GM19372 (cell line): ENCODE results near the gene CP.
"Not testable (repeated sequence)": the region's sequence is repeated elsewhere in the genome, so short reads cannot be mapped to it uniquely, and the experiment has no call there.

Source experiments
- ATAC-seq: cut with Tn5 transposase; IDR thresholded peaks from one replicate; pipeline ENCODE4 v1.9.1; 2021; ENCODE audit warnings: mild to moderate bottlenecking, low read depth, moderate library complexity; ENCODE audit not compliant: unreplicated experiment

The CP gene

GRCh38 chr3:149231871-149232270 is 10.2 kb upstream of the CP start:
- no peak for ATAC-seq

- no peak for ATAC-seq
Measured at GRCh38 chr3:149227591-149228268, 6.1 kb upstream of the CP start.

- ATAC-seq = no peak
Measured at GRCh38 chr3:149226776-149227175, 5.1 kb upstream of the CP start.

GRCh38 chr3:149224736-149225594 is 3.3 kb upstream of the CP start:
- peak; percentile 96 for ATAC-seq

- no peak for ATAC-seq
Measured at GRCh38 chr3:149223461-149223820, 1.8 kb upstream of the CP start.

GRCh38 chr3:149219380-149220121 is 2.1 kb downstream of the CP start:
- not testable (repeated sequence) for ATAC-seq

- no peak for ATAC-seq
Measured at GRCh38 chr3:149217347-149217746, 4.3 kb downstream of the CP start.

- ATAC-seq = no peak
Measured at GRCh38 chr3:149216193-149216869, 5.3 kb downstream of the CP start.

- ATAC-seq = no peak
Measured at GRCh38 chr3:149215515-149215914, 6.1 kb downstream of the CP start.

- no peak for ATAC-seq
Measured at GRCh38 chr3:149214702-149215101, 6.9 kb downstream of the CP start.

- ATAC-seq = no peak
Measured at GRCh38 chr3:149212386-149212785, 9.2 kb downstream of the CP start.

- no peak for ATAC-seq
Measured at GRCh38 chr3:149209431-149209830, 12.2 kb downstream of the CP start.

GRCh38 chr3:149207475-149207874 is 14.2 kb downstream of the CP start:
- ATAC-seq = no peak

- ATAC-seq = no peak
Measured at GRCh38 chr3:149204390-149204991, 17.1 kb downstream of the CP start.

GRCh38 chr3:149203758-149204157 is 17.9 kb downstream of the CP start:
- peak; percentile 98 for ATAC-seq

GRCh38 chr3:149199474-149199873 is 22.2 kb downstream of the CP start:
- ATAC-seq = no peak

GRCh38 chr3:149198611-149199010 is 23.0 kb downstream of the CP start:
- ATAC-seq = no peak

GRCh38 chr3:149197669-149198068 is 24.0 kb downstream of the CP start:
- ATAC-seq = no peak

GRCh38 chr3:149196805-149197592 is 24.6 kb downstream of the CP start:
- not testable (repeated sequence) for ATAC-seq

GRCh38 chr3:149195221-149195620 is 26.4 kb downstream of the CP start:
- ATAC-seq = no peak
